ENCODE measurements around the gene YAF2. TPM values are rescaled to one million over a fixed set of nuclear protein-coding genes. Genes with fewer than 3 reads are reported as not detected.

Gene YAF2
- total RNA-seq, 1 experiment from 2014 or later, result 15.0 TPM

DNA sequence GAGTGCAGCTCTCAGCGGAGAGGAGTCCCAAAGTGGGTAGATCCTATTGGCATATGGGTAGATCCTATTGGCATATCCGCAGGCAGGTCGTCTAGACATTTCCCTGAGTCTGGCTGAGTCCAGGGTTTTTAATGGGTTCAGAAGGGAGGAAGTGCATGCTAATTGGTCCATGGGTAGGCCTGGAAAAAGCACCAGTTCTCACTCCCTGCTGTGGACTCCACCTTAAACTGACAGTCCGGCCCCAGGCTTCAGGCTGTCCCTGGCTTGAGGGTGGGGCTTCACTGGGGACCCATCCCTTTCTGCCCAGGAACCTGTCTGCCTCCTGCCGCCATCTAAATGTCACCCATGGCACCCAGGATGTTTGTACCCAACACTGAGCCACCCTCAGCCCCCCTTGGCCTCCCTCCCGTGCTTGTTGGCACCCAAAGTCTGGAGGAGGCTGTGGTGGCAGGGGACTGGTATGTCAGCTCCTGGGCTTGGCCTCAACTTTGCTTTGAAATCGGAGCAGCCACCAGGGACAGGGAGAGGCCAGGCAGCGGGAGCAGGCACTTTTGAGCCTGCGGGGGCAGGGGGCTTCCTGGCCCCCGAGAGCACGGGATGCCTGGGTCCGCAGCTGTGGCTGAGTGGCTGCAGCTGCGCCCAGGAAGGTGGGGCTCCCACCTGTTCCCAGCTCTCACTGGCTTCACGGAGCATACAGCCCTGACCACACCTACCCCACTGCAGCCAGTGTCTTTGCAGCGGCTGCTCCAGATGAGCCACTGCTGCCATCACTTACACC is 29.6 kb upstream of the YAF2 start:
- Histone ChIP-seq H3K9me3 (ENCODE audit: control insufficient read depth in 1 of 2, insufficient read depth in 1 of 2, low read depth in 1 of 2, low read length in 2 of 2) (no peaks in the 10 kb centered on the region), H3K4me3 (replicated peaks in 1 of 2; ENCODE audit: low read depth in 1 of 2, low read length in 2 of 2) (no peak overlapping the region), H3K27me3 (ENCODE audit: insufficient read depth, low read length) (no peaks in the 10 kb centered on the region), H3K4me1 (ENCODE audit: control insufficient read depth in 1 of 2, insufficient read depth in 2 of 2, low read length in 2 of 2) (no peaks in the 10 kb centered on the region), H4K20me1 (ENCODE audit: insufficient read depth) (no peaks in the 10 kb centered on the region), H3K9me2 (ENCODE audit: insufficient read depth) (no peaks in the 10 kb centered on the region), H3K36me3 (ENCODE audit: control insufficient read depth in 1 of 2, insufficient read depth in 2 of 2, low read length in 2 of 2) (no peaks in the 10 kb centered on the region), H3K79me2 (ENCODE audit: insufficient read depth, low read length) (no peaks in the 10 kb centered on the region), H3K27ac (ENCODE audit: low read depth, low read length) (no peak overlapping the region), H2AFZ (ENCODE audit: low read depth, low read length, poor library complexity, severe bottlenecking) (no peak overlapping the region), H3K9ac (ENCODE audit: low read length) (no peak overlapping the region), H3K4me2 (ENCODE audit: low read length) (no peak overlapping the region)
- no peak for TF ChIP-seq POLR2A (IDR thresholded peaks at IDR 0.05; ENCODE audit: borderline replicate concordance, extremely low read depth, insufficient read depth, insufficient read length)
- TF ChIP-seq, protein P1, sequence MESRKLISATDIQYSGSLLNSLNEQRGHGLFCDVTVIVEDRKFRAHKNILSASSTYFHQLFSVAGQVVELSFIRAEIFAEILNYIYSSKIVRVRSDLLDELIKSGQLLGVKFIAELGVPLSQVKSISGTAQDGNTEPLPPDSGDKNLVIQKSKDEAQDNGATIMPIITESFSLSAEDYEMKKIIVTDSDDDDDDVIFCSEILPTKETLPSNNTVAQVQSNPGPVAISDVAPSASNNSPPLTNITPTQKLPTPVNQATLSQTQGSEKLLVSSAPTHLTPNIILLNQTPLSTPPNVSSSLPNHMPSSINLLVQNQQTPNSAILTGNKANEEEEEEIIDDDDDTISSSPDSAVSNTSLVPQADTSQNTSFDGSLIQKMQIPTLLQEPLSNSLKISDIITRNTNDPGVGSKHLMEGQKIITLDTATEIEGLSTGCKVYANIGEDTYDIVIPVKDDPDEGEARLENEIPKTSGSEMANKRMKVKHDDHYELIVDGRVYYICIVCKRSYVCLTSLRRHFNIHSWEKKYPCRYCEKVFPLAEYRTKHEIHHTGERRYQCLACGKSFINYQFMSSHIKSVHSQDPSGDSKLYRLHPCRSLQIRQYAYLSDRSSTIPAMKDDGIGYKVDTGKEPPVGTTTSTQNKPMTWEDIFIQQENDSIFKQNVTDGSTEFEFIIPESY (IDR thresholded peaks at IDR 0.05; ENCODE audit: extremely low read depth, insufficient replicate concordance, low read length), result no peak
- TF ChIP-seq YY1 (IDR thresholded peaks at IDR 0.05; ENCODE audit: extremely low read depth, insufficient replicate concordance, low read depth, low read length), result no peak
- no peak for TF ChIP-seq JUND (IDR thresholded peaks at IDR 0.05)
- TF ChIP-seq RAD21 (IDR thresholded peaks at IDR 0.05; ENCODE audit: low read depth), result no peak
- no peak for TF ChIP-seq EZH2phosphoT487 (IDR thresholded peaks at IDR 0.05; ENCODE audit: borderline replicate concordance)
- TF ChIP-seq SIN3A (IDR thresholded peaks at IDR 0.05; ENCODE audit: low read depth), result no peak
- no peak for TF ChIP-seq SRF (IDR thresholded peaks at IDR 0.05; ENCODE audit: low read depth)
- TF ChIP-seq FOSL1 (IDR thresholded peaks at IDR 0.05; ENCODE audit: low read depth), result no peak
- no peak for TF ChIP-seq EZH2 (IDR thresholded peaks at IDR 0.05)
- TF ChIP-seq SP1 (IDR thresholded peaks at IDR 0.05; ENCODE audit: low read depth), result no peak
- no peak for TF ChIP-seq POLR2AphosphoS5 (IDR thresholded peaks at IDR 0.05; ENCODE audit: low read depth, low read length)
- TF ChIP-seq CEBPB (IDR thresholded peaks at IDR 0.05; ENCODE audit: low read depth), result no peak
- TF ChIP-seq, protein P2, sequence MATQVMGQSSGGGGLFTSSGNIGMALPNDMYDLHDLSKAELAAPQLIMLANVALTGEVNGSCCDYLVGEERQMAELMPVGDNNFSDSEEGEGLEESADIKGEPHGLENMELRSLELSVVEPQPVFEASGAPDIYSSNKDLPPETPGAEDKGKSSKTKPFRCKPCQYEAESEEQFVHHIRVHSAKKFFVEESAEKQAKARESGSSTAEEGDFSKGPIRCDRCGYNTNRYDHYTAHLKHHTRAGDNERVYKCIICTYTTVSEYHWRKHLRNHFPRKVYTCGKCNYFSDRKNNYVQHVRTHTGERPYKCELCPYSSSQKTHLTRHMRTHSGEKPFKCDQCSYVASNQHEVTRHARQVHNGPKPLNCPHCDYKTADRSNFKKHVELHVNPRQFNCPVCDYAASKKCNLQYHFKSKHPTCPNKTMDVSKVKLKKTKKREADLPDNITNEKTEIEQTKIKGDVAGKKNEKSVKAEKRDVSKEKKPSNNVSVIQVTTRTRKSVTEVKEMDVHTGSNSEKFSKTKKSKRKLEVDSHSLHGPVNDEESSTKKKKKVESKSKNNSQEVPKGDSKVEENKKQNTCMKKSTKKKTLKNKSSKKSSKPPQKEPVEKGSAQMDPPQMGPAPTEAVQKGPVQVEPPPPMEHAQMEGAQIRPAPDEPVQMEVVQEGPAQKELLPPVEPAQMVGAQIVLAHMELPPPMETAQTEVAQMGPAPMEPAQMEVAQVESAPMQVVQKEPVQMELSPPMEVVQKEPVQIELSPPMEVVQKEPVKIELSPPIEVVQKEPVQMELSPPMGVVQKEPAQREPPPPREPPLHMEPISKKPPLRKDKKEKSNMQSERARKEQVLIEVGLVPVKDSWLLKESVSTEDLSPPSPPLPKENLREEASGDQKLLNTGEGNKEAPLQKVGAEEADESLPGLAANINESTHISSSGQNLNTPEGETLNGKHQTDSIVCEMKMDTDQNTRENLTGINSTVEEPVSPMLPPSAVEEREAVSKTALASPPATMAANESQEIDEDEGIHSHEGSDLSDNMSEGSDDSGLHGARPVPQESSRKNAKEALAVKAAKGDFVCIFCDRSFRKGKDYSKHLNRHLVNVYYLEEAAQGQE (IDR thresholded peaks at IDR 0.05; ENCODE audit: low read depth), result no peak
- no peak for TF ChIP-seq TCF7L2 (IDR thresholded peaks at IDR 0.05; ENCODE audit: borderline replicate concordance, extremely low read depth, insufficient read depth, insufficient read length)
- TF ChIP-seq ZNF274 (IDR thresholded peaks at IDR 0.05; ENCODE audit: low read depth, low read length), result no peak
- no peak for TF ChIP-seq ZFX (IDR thresholded peaks at IDR 0.05)
- TF ChIP-seq, protein P3, sequence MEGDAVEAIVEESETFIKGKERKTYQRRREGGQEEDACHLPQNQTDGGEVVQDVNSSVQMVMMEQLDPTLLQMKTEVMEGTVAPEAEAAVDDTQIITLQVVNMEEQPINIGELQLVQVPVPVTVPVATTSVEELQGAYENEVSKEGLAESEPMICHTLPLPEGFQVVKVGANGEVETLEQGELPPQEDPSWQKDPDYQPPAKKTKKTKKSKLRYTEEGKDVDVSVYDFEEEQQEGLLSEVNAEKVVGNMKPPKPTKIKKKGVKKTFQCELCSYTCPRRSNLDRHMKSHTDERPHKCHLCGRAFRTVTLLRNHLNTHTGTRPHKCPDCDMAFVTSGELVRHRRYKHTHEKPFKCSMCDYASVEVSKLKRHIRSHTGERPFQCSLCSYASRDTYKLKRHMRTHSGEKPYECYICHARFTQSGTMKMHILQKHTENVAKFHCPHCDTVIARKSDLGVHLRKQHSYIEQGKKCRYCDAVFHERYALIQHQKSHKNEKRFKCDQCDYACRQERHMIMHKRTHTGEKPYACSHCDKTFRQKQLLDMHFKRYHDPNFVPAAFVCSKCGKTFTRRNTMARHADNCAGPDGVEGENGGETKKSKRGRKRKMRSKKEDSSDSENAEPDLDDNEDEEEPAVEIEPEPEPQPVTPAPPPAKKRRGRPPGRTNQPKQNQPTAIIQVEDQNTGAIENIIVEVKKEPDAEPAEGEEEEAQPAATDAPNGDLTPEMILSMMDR (IDR thresholded peaks at IDR 0.05 in 2 of 3, conservative IDR thresholded peaks at IDR 0.05 in 1 of 3; ENCODE audit: borderline replicate concordance in 1 of 3, insufficient read depth in 1 of 3, low read depth in 2 of 3, low read length in 2 of 3), result no peak
- intact Hi-C loops (cut with micrococcal nuclease), result no loop called here
- ATAC-seq, result no peak
- ChIA-PET CTCF (no interaction called here), POLR2A (no interaction called here), RAD21 (ENCODE audit: low non-redundant PET in 1 of 2, low total read pairs in 2 of 2, uncharacterized antibody in 2 of 2, unreplicated experiment in 2 of 2) (no interaction called here)
- BruUV-seq (replicated peaks), result no TSS peak
- no peak for DNase-seq (ENCODE audit: low read depth, low spot score)
